Measurements from ENCODE around the gene MOB3A.

DNA sequence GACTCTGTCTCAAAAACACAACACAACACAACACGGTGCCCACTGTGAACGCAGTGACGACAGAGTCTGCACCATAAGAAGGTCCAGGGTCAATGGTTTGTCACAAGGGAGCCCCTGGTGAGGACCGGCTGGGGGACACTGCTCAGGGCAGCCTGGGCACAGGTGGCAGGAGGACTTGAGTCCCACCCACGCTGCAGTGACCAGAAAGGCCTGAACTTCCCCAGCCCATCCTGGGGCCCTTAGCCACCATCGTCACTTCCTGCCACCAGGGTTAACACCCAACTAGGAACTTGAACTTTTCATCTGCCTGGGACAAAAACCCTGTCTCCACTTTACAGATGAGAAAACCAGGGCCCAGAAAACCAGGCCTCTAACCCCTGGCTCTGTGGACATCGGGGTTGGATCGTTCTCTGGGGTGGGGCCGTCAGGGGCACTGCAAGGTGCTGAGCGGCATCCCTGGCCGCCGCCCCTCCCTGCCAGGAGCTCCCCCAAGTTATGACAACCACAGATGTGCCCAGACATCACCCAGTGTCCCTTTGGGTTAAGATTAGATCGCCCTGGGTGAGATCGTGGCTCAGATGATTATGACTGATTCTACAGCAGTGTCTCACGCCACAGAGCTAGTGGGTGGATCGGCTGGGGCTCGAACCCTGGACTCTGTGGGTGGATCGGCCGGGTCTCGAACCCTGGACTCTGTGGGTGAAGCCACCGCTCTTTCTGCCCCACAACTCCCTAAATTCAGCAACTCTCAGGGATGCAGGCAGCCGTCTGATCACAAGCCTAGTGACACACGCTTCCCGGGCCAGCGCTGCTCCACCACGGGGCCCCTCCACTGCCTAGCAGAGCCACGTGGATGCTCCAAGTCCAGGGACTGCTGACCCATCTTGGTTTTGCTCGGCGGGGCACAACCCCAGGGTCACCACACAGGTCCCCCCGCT, 14.0 kb downstream of the MOB3A start:
- TF ChIP-seq, protein P1, sequence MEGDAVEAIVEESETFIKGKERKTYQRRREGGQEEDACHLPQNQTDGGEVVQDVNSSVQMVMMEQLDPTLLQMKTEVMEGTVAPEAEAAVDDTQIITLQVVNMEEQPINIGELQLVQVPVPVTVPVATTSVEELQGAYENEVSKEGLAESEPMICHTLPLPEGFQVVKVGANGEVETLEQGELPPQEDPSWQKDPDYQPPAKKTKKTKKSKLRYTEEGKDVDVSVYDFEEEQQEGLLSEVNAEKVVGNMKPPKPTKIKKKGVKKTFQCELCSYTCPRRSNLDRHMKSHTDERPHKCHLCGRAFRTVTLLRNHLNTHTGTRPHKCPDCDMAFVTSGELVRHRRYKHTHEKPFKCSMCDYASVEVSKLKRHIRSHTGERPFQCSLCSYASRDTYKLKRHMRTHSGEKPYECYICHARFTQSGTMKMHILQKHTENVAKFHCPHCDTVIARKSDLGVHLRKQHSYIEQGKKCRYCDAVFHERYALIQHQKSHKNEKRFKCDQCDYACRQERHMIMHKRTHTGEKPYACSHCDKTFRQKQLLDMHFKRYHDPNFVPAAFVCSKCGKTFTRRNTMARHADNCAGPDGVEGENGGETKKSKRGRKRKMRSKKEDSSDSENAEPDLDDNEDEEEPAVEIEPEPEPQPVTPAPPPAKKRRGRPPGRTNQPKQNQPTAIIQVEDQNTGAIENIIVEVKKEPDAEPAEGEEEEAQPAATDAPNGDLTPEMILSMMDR (IDR thresholded peaks at IDR 0.05): no peak
- TF ChIP-seq POLR2A (IDR thresholded peaks at IDR 0.05): no peak

Measured in body of pancreas (tissue), 4 donors.